ENCODE data around the gene BCL11A.
A peak's percentile ranks its signal among the peaks of the same experiment; 100 is the strongest.

BCL11A gene

DNA sequence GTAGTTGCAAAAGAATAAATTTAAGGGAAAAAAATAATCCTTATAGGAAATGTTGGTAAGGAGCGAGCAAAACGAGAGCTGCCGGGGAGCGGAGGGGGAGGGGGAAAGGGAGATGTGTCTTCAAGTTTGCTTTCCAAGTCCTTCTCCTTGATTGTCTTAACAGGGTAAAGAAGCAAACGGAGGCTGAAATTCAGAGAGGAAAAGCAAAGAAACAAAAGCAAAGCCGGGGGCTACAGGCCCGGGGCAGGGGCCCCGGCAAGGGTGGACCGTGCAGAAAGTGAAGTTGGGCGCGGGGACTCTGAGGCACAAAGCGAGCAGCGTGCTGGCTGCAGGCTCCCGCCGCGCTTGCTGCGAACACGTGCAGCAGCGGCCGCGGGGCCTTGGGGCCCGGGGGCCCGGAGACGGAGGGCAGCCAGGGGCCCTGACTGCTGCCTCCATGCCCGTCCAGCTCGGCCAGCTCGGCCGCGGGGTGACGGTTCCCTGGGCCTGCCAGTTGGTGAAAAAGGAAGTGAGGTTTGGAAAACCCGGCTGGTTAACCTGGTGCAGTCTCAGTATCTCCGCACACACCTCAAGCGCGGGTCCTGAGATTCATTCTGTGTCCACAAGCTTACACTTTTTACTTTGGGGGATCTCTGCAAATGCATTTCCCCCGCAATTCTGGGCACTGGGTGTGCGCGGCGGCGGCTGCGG, 4.1 kb downstream of the BCL11A start:
- DNase-seq (ENCODE audit: low spot score), result no peak
- Histone ChIP-seq H2BK15ac (ENCODE audit: low read length) (peak overlapping the region; percentile 9), H3K36me3 (replicated peaks in 1 of 2; ENCODE audit: control insufficient read depth in 2 of 2, insufficient read depth in 2 of 2, low read length in 2 of 2) (no peaks in the 10 kb centered on the region), H4K91ac (ENCODE audit: low read depth, low read length, poor library complexity) (no peak overlapping the region), H2BK120ac (ENCODE audit: low read depth, low read length) (no peak overlapping the region), H3K23ac (ENCODE audit: low read depth, low read length, poor library complexity) (no peak overlapping the region), H4K8ac (ENCODE audit: low read depth, low read length) (no peak overlapping the region), H2AFZ (ENCODE audit: low read length) (peak overlapping the region; percentile 94), H3K18ac (ENCODE audit: low read length) (peak overlapping the region; percentile 7), H2BK5ac (ENCODE audit: low read length) (no peak overlapping the region), H3K4me1 (ENCODE audit: control insufficient read depth in 2 of 2, insufficient read depth in 1 of 2, low read depth in 1 of 2, low read length in 2 of 2) (peaks cover 11 to 19% of the 10 kb centered on the region in 2 donors), H3K9me3 (replicated peaks in 1 of 2; ENCODE audit: control insufficient read depth in 2 of 2, insufficient read depth in 1 of 2, low read depth in 1 of 2, low read length in 2 of 2) (no peaks in the 10 kb centered on the region), H2AK5ac (ENCODE audit: low read depth, low read length) (peak overlapping the region; percentile 78), H3K27ac (replicated peaks; ENCODE audit: low read length) (no peak overlapping the region), H3K9ac (ENCODE audit: low read depth, low read length, poor library complexity) (peak overlapping the region; percentile 79), H2BK12ac (ENCODE audit: low read length) (no peak overlapping the region), H3K14ac (ENCODE audit: low read length) (no peak overlapping the region), H3K4me2 (ENCODE audit: insufficient read depth, low read length, poor library complexity, severe bottlenecking) (peak overlapping the region; percentile 97), H3K4ac (ENCODE audit: low read length) (no peak overlapping the region), H3K4me3 (ENCODE audit: low read length in 2 of 2) (peak overlapping the region; percentile 45 to 80), H3K27me3 (ENCODE audit: control insufficient read depth in 3 of 3, insufficient read depth in 3 of 3, low read depth in 1 of 3, low read length in 3 of 3) (peaks cover 6 to 92% (median 39%) of the 10 kb centered on the region in 3 experiments), H3K79me1 (ENCODE audit: low read depth, low read length) (no peaks in the 10 kb centered on the region)
- no CpG with 5 or more reads among the region's 40 CpGs for WGBS, 2 donors (ENCODE audit: extremely low coverage in 2 of 2, insufficient read length in 2 of 2, insufficient replicate concordance in 1 of 2)

DNA sequence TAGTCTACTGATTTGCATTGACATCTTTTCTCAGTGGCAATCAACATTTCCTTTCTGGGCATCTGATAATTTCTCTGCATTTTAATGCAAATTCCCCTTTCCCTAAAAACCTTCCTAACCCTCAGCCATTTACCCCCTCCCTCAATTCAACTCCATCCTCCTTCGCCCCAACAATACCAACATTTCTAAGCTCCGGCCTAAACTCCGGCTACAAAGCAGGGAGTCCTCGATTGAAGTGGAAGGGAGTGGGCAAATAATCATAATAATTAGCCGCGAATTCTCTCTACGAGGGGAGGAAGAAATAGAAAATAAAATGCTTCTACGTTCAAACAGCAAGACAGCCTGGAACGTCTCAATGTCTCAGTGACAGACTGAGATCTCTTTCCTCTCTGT, 4.6 kb downstream of the BCL11A start:
- Histone ChIP-seq H4K91ac (ENCODE audit: low read depth, low read length, poor library complexity) (no peak overlapping the region), H3K23ac (ENCODE audit: low read depth, low read length, poor library complexity) (no peak overlapping the region), H3K4me1 (ENCODE audit: control insufficient read depth in 2 of 2, insufficient read depth in 1 of 2, low read depth in 1 of 2, low read length in 2 of 2) (peaks cover 11 to 17% of the 10 kb centered on the region in 2 donors), H3K27me3 (ENCODE audit: control insufficient read depth in 3 of 3, insufficient read depth in 3 of 3, low read depth in 1 of 3, low read length in 3 of 3) (peaks cover 6 to 92% (median 37%) of the 10 kb centered on the region in 3 experiments), H2BK120ac (ENCODE audit: low read depth, low read length) (no peak overlapping the region), H3K14ac (ENCODE audit: low read length) (no peak overlapping the region), H3K18ac (ENCODE audit: low read length) (no peak overlapping the region), H3K4me2 (ENCODE audit: insufficient read depth, low read length, poor library complexity, severe bottlenecking) (peak overlapping the region; percentile 97), H3K9me3 (replicated peaks in 1 of 2; ENCODE audit: control insufficient read depth in 2 of 2, insufficient read depth in 1 of 2, low read depth in 1 of 2, low read length in 2 of 2) (no peaks in the 10 kb centered on the region), H3K4me3 (ENCODE audit: low read length in 2 of 2) (no peak overlapping the region), H3K9ac (ENCODE audit: low read depth, low read length, poor library complexity) (no peak overlapping the region), H3K36me3 (replicated peaks in 1 of 2; ENCODE audit: control insufficient read depth in 2 of 2, insufficient read depth in 2 of 2, low read length in 2 of 2) (no peaks in the 10 kb centered on the region), H4K8ac (ENCODE audit: low read depth, low read length) (no peak overlapping the region), H2BK15ac (ENCODE audit: low read length) (no peak overlapping the region), H3K79me1 (ENCODE audit: low read depth, low read length) (no peaks in the 10 kb centered on the region), H2BK5ac (ENCODE audit: low read length) (no peak overlapping the region), H3K4ac (ENCODE audit: low read length) (no peak overlapping the region), H2AK5ac (ENCODE audit: low read depth, low read length) (no peak overlapping the region), H2AFZ (ENCODE audit: low read length) (peak overlapping the region; percentile 94), H3K27ac (replicated peaks; ENCODE audit: low read length) (no peak overlapping the region), H2BK12ac (ENCODE audit: low read length) (no peak overlapping the region)
- WGBS, 2 donors (ENCODE audit: extremely low coverage in 2 of 2, insufficient read length in 2 of 2, insufficient replicate concordance in 1 of 2), result no CpG with 5 or more reads among the region's 9 CpGs
- no peak for DNase-seq (ENCODE audit: low spot score)

DNA sequence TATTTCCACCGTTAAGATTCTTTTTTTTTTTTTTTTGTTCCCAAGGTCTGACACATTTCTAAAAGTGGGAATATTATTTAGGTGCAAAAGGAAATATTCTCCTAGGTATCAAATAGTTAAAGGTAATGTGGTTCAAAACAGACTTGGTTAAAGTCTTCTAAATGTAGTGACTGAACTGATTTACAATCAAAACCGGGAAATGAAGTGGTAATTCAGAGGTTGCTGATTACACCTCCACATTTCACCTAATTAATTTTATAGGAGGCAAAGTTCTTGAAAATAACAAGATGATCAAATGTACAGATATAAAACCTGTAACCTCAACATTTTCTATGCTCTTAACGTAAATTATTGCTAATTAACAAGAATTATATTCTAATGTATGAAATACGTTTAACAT, 5.1 kb downstream of the BCL11A start:
- Histone ChIP-seq H3K18ac (ENCODE audit: low read length) (no peak overlapping the region), H3K9ac (ENCODE audit: low read depth, low read length, poor library complexity) (no peak overlapping the region), H3K4me1 (ENCODE audit: control insufficient read depth in 2 of 2, insufficient read depth in 1 of 2, low read depth in 1 of 2, low read length in 2 of 2) (peaks cover 11 to 17% of the 10 kb centered on the region in 2 donors), H3K79me1 (ENCODE audit: low read depth, low read length) (no peaks in the 10 kb centered on the region), H2BK5ac (ENCODE audit: low read length) (no peak overlapping the region), H4K91ac (ENCODE audit: low read depth, low read length, poor library complexity) (no peak overlapping the region), H3K36me3 (replicated peaks in 1 of 2; ENCODE audit: control insufficient read depth in 2 of 2, insufficient read depth in 2 of 2, low read length in 2 of 2) (no peaks in the 10 kb centered on the region), H3K27me3 (ENCODE audit: control insufficient read depth in 3 of 3, insufficient read depth in 3 of 3, low read depth in 1 of 3, low read length in 3 of 3) (peaks cover 6 to 95% (median 35%) of the 10 kb centered on the region in 3 experiments), H2BK12ac (ENCODE audit: low read length) (no peak overlapping the region), H3K9me3 (replicated peaks in 1 of 2; ENCODE audit: control insufficient read depth in 2 of 2, insufficient read depth in 1 of 2, low read depth in 1 of 2, low read length in 2 of 2) (no peaks in the 10 kb centered on the region), H2BK120ac (ENCODE audit: low read depth, low read length) (no peak overlapping the region), H3K4ac (ENCODE audit: low read length) (no peak overlapping the region), H4K8ac (ENCODE audit: low read depth, low read length) (no peak overlapping the region), H2AK5ac (ENCODE audit: low read depth, low read length) (no peak overlapping the region), H3K4me2 (ENCODE audit: insufficient read depth, low read length, poor library complexity, severe bottlenecking) (no peak overlapping the region), H3K14ac (ENCODE audit: low read length) (no peak overlapping the region), H3K23ac (ENCODE audit: low read depth, low read length, poor library complexity) (no peak overlapping the region), H3K4me3 (ENCODE audit: low read length in 2 of 2) (no peak overlapping the region), H2BK15ac (ENCODE audit: low read length) (no peak overlapping the region), H2AFZ (ENCODE audit: low read length) (no peak overlapping the region), H3K27ac (replicated peaks; ENCODE audit: low read length) (no peak overlapping the region)
- WGBS, 2 donors (ENCODE audit: extremely low coverage in 2 of 2, insufficient read length in 2 of 2, insufficient replicate concordance in 1 of 2), result no CpG with 5 or more reads among the region's 4 CpGs
- no peak for DNase-seq (ENCODE audit: low spot score)

DNA sequence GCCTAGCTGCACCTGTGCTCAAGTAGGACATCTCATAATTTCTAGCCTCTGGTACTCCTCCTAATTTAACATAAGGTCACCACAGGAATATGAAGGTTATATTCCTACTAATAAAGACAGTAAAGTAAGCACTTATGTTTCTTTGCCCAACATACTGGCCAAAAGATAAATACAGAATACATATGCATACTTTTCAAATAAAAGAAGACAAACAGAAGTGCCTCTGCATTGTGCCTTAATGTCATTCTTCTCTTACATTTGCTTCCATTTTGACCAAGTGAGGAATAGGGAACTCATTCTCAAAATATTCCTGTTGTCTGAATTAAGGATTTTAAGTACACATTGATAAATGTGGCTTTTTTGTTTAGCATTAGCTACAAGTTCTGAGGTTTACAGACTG, 5.6 kb downstream of the BCL11A start:
- H3K79me1 ChIP-seq (ENCODE audit: low read depth, low read length), result no peaks in the 10 kb centered on the region
- no peak overlapping the region for H2BK15ac ChIP-seq (ENCODE audit: low read length)
- no peak overlapping the region for H2AK5ac ChIP-seq (ENCODE audit: low read depth, low read length)
- no peak overlapping the region for H3K23ac ChIP-seq (ENCODE audit: low read depth, low read length, poor library complexity)
- H3K4ac ChIP-seq (ENCODE audit: low read length), result no peak overlapping the region
- no peak overlapping the region for H3K27ac ChIP-seq (replicated peaks; ENCODE audit: low read length)
- H3K27me3 ChIP-seq (ENCODE audit: control insufficient read depth in 3 of 3, insufficient read depth in 3 of 3, low read depth in 1 of 3, low read length in 3 of 3), result peaks cover 6 to 97% (median 33%) of the 10 kb centered on the region in 3 experiments
- no peak overlapping the region for H2BK12ac ChIP-seq (ENCODE audit: low read length)
- no peak overlapping the region for H2AFZ ChIP-seq (ENCODE audit: low read length)
- no peak overlapping the region for H3K4me3 ChIP-seq (ENCODE audit: low read length in 2 of 2)
- H3K9me3 ChIP-seq (replicated peaks in 1 of 2; ENCODE audit: control insufficient read depth in 2 of 2, insufficient read depth in 1 of 2, low read depth in 1 of 2, low read length in 2 of 2), result no peaks in the 10 kb centered on the region
- no peak for DNase-seq (ENCODE audit: low spot score)
- no peak overlapping the region for H3K14ac ChIP-seq (ENCODE audit: low read length)
- H3K9ac ChIP-seq (ENCODE audit: low read depth, low read length, poor library complexity), result no peak overlapping the region
- peaks cover 11 to 17% of the 10 kb centered on the region in 2 donors for H3K4me1 ChIP-seq (ENCODE audit: control insufficient read depth in 2 of 2, insufficient read depth in 1 of 2, low read depth in 1 of 2, low read length in 2 of 2)
- no peak overlapping the region for H4K91ac ChIP-seq (ENCODE audit: low read depth, low read length, poor library complexity)
- H2BK120ac ChIP-seq (ENCODE audit: low read depth, low read length), result no peak overlapping the region
- H3K36me3 ChIP-seq (replicated peaks in 1 of 2; ENCODE audit: control insufficient read depth in 2 of 2, insufficient read depth in 2 of 2, low read length in 2 of 2), result no peaks in the 10 kb centered on the region
- H3K4me2 ChIP-seq (ENCODE audit: insufficient read depth, low read length, poor library complexity, severe bottlenecking), result no peak overlapping the region
- no peak overlapping the region for H4K8ac ChIP-seq (ENCODE audit: low read depth, low read length)
- no peak overlapping the region for H2BK5ac ChIP-seq (ENCODE audit: low read length)
- no peak overlapping the region for H3K18ac ChIP-seq (ENCODE audit: low read length)
